A549 (cell line): ENCODE results near the gene WIF1. TPM values are rescaled to one million over a fixed set of nuclear protein-coding genes. Genes with fewer than 3 reads are reported as not detected.

Experiments
- ATAC-seq, 2 experiments: fragments of 200-7000 bp in 1 of 2; fragments of >200 bp in 1 of 2; cut with Nextera tagmentation in 1 of 2; cut with Tn5 transposase in 1 of 2; 3 replicates each; pipeline versions ENCODE4 v1.8.0 to v1.9.1; 2018 to 2020; ENCODE audit warnings: mild to moderate bottlenecking in 1 of 2, moderate library complexity in 1 of 2
- CTCF ChIA-PET: fragments of 300-600 bp; sonication (Branson Sonifier 250); formaldehyde crosslinking; extraction: SDS; loops from one replicate; lab custom pipeline; 2021; ENCODE audit warnings: antibody characterized with exemption, inconsistent platforms; lab: Yijun Ruan, JAX
- POLR2A ChIA-PET: fragments of 350-600 bp; formaldehyde crosslinking; extraction: SDS; loops from one replicate; lab custom pipeline; 2021; ENCODE audit warnings: antibody characterized with exemption, inconsistent platforms; lab: Yijun Ruan, JAX
- DNase-seq, 2 experiments: peaks; one replicate each; pipeline versions ENCODE4 v3.0.0 to v3.0.0-alpha.2; 2011 to 2016; ENCODE audit warnings: low read depth in 1 of 2, low spot score in 1 of 2
- FAIRE-seq: peaks from 2 replicates; lab custom pipeline; 2011; peaks lifted over from hg19 to GRCh38; lab: Jason Lieb, UNC
- H3K27ac ChIP-seq, 2 experiments: fragments of >200 bp; sonication (Bioruptor Twin); formaldehyde crosslinking; 3 replicates each; pipeline ENCODE4 v1.5.1; 2016 to 2017
- H3K4me1 ChIP-seq: fragments of >200 bp; sonication (Bioruptor Twin); formaldehyde crosslinking; 3 replicates; pipeline ENCODE4 v1.6.1; 2016
- H3K4me2 ChIP-seq: fragments of >200 bp; sonication (Bioruptor Twin); formaldehyde crosslinking; 3 replicates; pipeline ENCODE4 v1.6.1; 2016
- H3K4me3 ChIP-seq: fragments of >200 bp; sonication (Bioruptor Twin); formaldehyde crosslinking; 3 replicates; pipeline ENCODE4 v1.5.1; 2016
- H3K9me3 ChIP-seq: fragments of >200 bp; sonication (Bioruptor Twin); formaldehyde crosslinking; 3 replicates; pipeline ENCODE4 v1.6.1; 2016
- CBX2 ChIP-seq: fragments of 200-600 bp; sonication (generic); IDR thresholded peaks from 2 replicates; pipeline ENCODE4 v1.6.1; 2016; ENCODE audit warnings: low read depth, mild to moderate bottlenecking, borderline replicate concordance
- CBX8 ChIP-seq: fragments of 200-600 bp; sonication (generic); IDR thresholded peaks from 2 replicates; pipeline ENCODE4 v1.6.1; 2016
- E2F6 ChIP-seq: IDR thresholded peaks from 2 replicates; pipeline ENCODE4 v1.6.1; 2012; ENCODE audit warnings: low read depth, borderline replicate concordance
- EP300 ChIP-seq, 2 experiments: fragments of >200 bp; sonication (Bioruptor Twin); formaldehyde crosslinking; IDR thresholded peaks; 2 replicates in 1 of 2; 3 replicates in 1 of 2; pipeline ENCODE4 v1.6.1; 2016 to 2017
- FOXS1 ChIP-seq: fragments of 250-450 bp; sonication (Bioruptor Pico); IDR thresholded peaks from 2 replicates; pipeline ENCODE4 v1.5.0; 2020; ENCODE audit warnings: mild to moderate bottlenecking, moderate library complexity
- HDAC2 ChIP-seq: fragments of 200-600 bp; sonication (generic); IDR thresholded peaks from 2 replicates; pipeline ENCODE4 v1.6.1; 2016
- HMGXB4 ChIP-seq: fragments of 250-450 bp; sonication (Bioruptor Pico); IDR thresholded peaks from 2 replicates; pipeline ENCODE4 v1.5.0; 2021; ENCODE audit warnings: mild to moderate bottlenecking, moderate library complexity, borderline replicate concordance
- HOXB13 ChIP-seq: fragments of 250-450 bp; sonication (Bioruptor Pico); IDR thresholded peaks from 2 replicates; pipeline ENCODE4 v1.5.0; 2020; ENCODE audit warnings: low read depth, mild to moderate bottlenecking, moderate library complexity
- HOXB5 ChIP-seq: fragments of 250-450 bp; sonication (Bioruptor Pico); IDR thresholded peaks from 2 replicates; pipeline ENCODE4 v1.5.0; 2020; ENCODE audit warnings: mild to moderate bottlenecking, moderate library complexity
- JUN ChIP-seq, 2 experiments: fragments of >200 bp; sonication (Bioruptor Twin); formaldehyde crosslinking; IDR thresholded peaks; 2 replicates in 1 of 2; 3 replicates in 1 of 2; pipeline ENCODE4 v1.6.1; 2016 to 2017
- MAX ChIP-seq: IDR thresholded peaks from 2 replicates; pipeline ENCODE4 v1.6.1; 2012
- MYC ChIP-seq: IDR thresholded peaks from 2 replicates; pipeline ENCODE4 v1.6.1; 2012; ENCODE audit warnings: mild to moderate bottlenecking, inconsistent platforms, low read length, improper control_type of control experiment, borderline replicate concordance
- NPAS2 ChIP-seq: fragments of 250-450 bp; sonication (Bioruptor Pico); IDR thresholded peaks from 2 replicates; pipeline ENCODE4 v1.8.0; 2022; ENCODE audit warnings: mild to moderate bottlenecking, moderate library complexity, borderline replicate concordance
- RNF2 ChIP-seq: fragments of 200-600 bp; sonication (generic); IDR thresholded peaks from 2 replicates; pipeline ENCODE4 v1.6.1; 2016; ENCODE audit warnings: low read depth, mild to moderate bottlenecking, antibody characterized with exemption, moderate library complexity, borderline replicate concordance
- TP53 ChIP-seq: fragments of 250-450 bp; sonication (Bioruptor Pico); IDR thresholded peaks from 2 replicates; pipeline ENCODE4 v1.5.0; 2021; ENCODE audit warnings: mild to moderate bottlenecking, moderate library complexity
- USF2 ChIP-seq: fragments of 450-650 bp; IDR thresholded peaks from 2 replicates; pipeline ENCODE4 v1.6.1; 2014; ENCODE audit warnings: antibody characterized with exemption
- ZC3H11A ChIP-seq: fragments of 450-650 bp; IDR thresholded peaks from 2 replicates; pipeline ENCODE4 v1.6.1; 2014; ENCODE audit warnings: antibody characterized with exemption, mild to moderate bottlenecking
- ZNF302 ChIP-seq: fragments of 250-450 bp; sonication (Bioruptor Pico); IDR thresholded peaks from 2 replicates; pipeline ENCODE4 v1.9.0; 2021; ENCODE audit warnings: inconsistent platforms, mild to moderate bottlenecking, moderate library complexity
- WGBS: methylation state at CpG from one replicate; pipeline ENCODE4 v1.1.6; 2017; ENCODE audit errors: missing lambda C conversion rate; 5-methylcytosine and 5-hydroxymethylcytosine counted together
- polyA plus RNA-seq, 4 experiments: library from polyadenylated mRNA; depleted of rRNA in 3 of 4; stranded (reverse); fragments of >200 nt; fragmentation: RNase III in 1 of 4; extraction: RNeasy Plus Mini Kit Qiagen cat#74134 plus additional on column Dnase treatment in 1 of 4; gene quantifications; 2 replicates in 3 of 4; 3 replicates in 1 of 4; pipeline ENCODE4 v1.2.3, GENCODE V29; 2011 to 2017

The WIF1 gene
- polyA plus RNA-seq, 2 of the 4 experiments (the other 2 are of a cell fraction) = not detected

GRCh38 chr12:65169320-65170208 is 48.5 kb upstream of the WIF1 start, which contains the start of gene LEMD3 (continued):
- TF ChIP-seq E2F6 = peak; percentile 100
- no peak; the same call in 1 of the 2 replicates for TF ChIP-seq RNF2

- H3K4me1 ChIP-seq = peaks cover 26% of the 10 kb centered on the region
- H3K4me2 ChIP-seq = peak overlapping the region; percentile 84
- DNase-seq (no peak), ATAC-seq (no peak)
- H3K9me3 ChIP-seq = no peaks in the 10 kb centered on the region
- POLR2A ChIA-PET = interaction anchor here (0.8 to 1.3 kb wide), 6 partner anchors 9 to 1001 kb away, joined by 3 to 5 read pairs (median 3); partner anchors contain the start of gene TMBIM4
- H3K27ac ChIP-seq = peak overlapping the region; percentile 95
- peak overlapping the region; percentile 97 for H3K4me3 ChIP-seq
- TF ChIP-seq RNF2 (peak; percentile 75; the same call in 1 of the 2 replicates), FOXS1 (CRISPR knock-in tag) (no peak)
- TF ChIP-seq, all 56 proteins: peak for 1
- 5% methylated on average over 11 of the region's 11 CpGs for WGBS
- no peak for FAIRE-seq
- CTCF ChIA-PET = interaction anchor here (1.1 to 2.7 kb wide), 4 partner anchors 9 to 367 kb away, joined by 3 to 11 read pairs (median 5); no protein-coding TSS in a partner anchor
These were observed 47.7 kb upstream of the WIF1 start for GRCh38 chr12:65168681-65169319.

- Histone ChIP-seq H3K4me1 (no peaks in the 10 kb centered on the region), H3K9me3 (no peaks in the 10 kb centered on the region), H3K4me3 (no peak overlapping the region), H3K4me2 (no peak overlapping the region), H3K27ac (no peak overlapping the region)
- TF ChIP-seq HOXB5 (CRISPR knock-in tag) (no peak), USF2 (no peak), MYC (no peak), JUN (IDR thresholded peaks at IDR 0.05) (no peak), CBX2 (no peak), ZC3H11A (no peak), EP300 (IDR thresholded peaks at IDR 0.05) (no peak), HOXB13 (CRISPR knock-in tag) (no peak), HDAC2 (no peak), CBX8 (no peak), TP53 (no peak), MAX (no peak), HMGXB4 (CRISPR knock-in tag) (no peak), ZNF302 (no peak), NPAS2 (CRISPR knock-in tag) (no peak)
- no peak for FAIRE-seq
- DNase-seq = no peak
- no peak for ATAC-seq
- ChIA-PET CTCF (no interaction called here), POLR2A (no interaction called here)
These were observed 43.7 kb upstream of the WIF1 start for GRCh38 chr12:65164774-65165173.
